Neural cell (in vitro differentiated cells): ENCODE results near the gene COPA. TPM values are rescaled to one million over a fixed set of nuclear protein-coding genes. Genes with fewer than 3 reads are reported as not detected.
"Not testable (repeated sequence)": the region's sequence is repeated elsewhere in the genome, so short reads cannot be mapped to it uniquely, and the experiment has no call there.

ENCODE experiments used
- H2AFZ ChIP-seq: fragments of 200-600, 300-800 bp; sonication (generic), shearing (Covaris generic); 2 replicates; pipeline ENCODE4 v1.6.0; 2014; ENCODE audit warnings: low read depth, mild to moderate bottlenecking, antibody characterized with exemption, low read length, moderate library complexity
- H3F3A ChIP-seq: fragments of 200-600 bp; shearing (Covaris generic); 2 replicates; pipeline ENCODE4 v1.6.1; 2016; ENCODE audit warnings: mild to moderate bottlenecking, moderate library complexity, mixed read lengths, antibody characterized with exemption, low read length; ENCODE audit not compliant: insufficient read depth, poor library complexity, severe bottlenecking
- H3K27ac ChIP-seq: fragments of 200-600, 300-800 bp; sonication (generic), shearing (Covaris generic); 2 replicates; pipeline ENCODE4 v1.5.1; 2014; ENCODE audit warnings: mild to moderate bottlenecking, low read length, moderate library complexity
- H3K27me3 ChIP-seq: fragments of 300-800, 200-600 bp; sonication (generic), shearing (Covaris generic); 2 replicates; pipeline ENCODE4 v1.6.0; 2014; ENCODE audit warnings: mild to moderate bottlenecking, low read depth, low read length, moderate library complexity; ENCODE audit not compliant: insufficient read depth
- H3K36me3 ChIP-seq: fragments of 300-800, 200-600 bp; sonication (generic), shearing (Covaris generic); 2 replicates; pipeline ENCODE4 v1.5.1; 2014; ENCODE audit warnings: mild to moderate bottlenecking, antibody characterized with exemption, low read length, moderate library complexity; ENCODE audit not compliant: insufficient read depth
- H3K4me2 ChIP-seq: fragments of 300-800, 200-600 bp; sonication (generic), shearing (Covaris generic); 2 replicates; pipeline ENCODE4 v1.6.0; 2014; ENCODE audit warnings: mild to moderate bottlenecking, low read length
- H3K4me3 ChIP-seq: fragments of 300-800, 200-600 bp; sonication (generic), shearing (Covaris generic); 2 replicates; pipeline ENCODE4 v1.5.1; 2014; ENCODE audit warnings: mild to moderate bottlenecking, low read length, moderate library complexity
- H3K79me2 ChIP-seq: fragments of 200-600 bp; shearing (Covaris generic); replicated peaks from 2 replicates; pipeline ENCODE4 v1.6.0; 2014; ENCODE audit warnings: mild to moderate bottlenecking, low read length, moderate library complexity; ENCODE audit not compliant: insufficient read depth
- H3K9ac ChIP-seq: fragments of 300-800, 200-600 bp; sonication (generic), shearing (Covaris generic); 2 replicates; pipeline ENCODE4 v1.6.1; 2016; ENCODE audit warnings: mild to moderate bottlenecking, low read length, mixed read lengths
- H3K9me2 ChIP-seq: fragments of 200-600 bp; shearing (Covaris generic); 2 replicates; pipeline ENCODE4 v1.6.1; 2016; ENCODE audit warnings: mild to moderate bottlenecking, low read length, mixed read lengths; ENCODE audit not compliant: insufficient read depth
- H3K9me3 ChIP-seq: fragments of 200-600, 300-800 bp; sonication (generic), shearing (Covaris generic); 2 replicates; pipeline ENCODE4 v1.6.1; 2016; ENCODE audit warnings: mild to moderate bottlenecking, mixed run types, low read length, moderate library complexity, mixed read lengths
- H4K20me1 ChIP-seq: fragments of 200-600 bp; shearing (Covaris generic); 2 replicates; pipeline ENCODE4 v1.6.1; 2016; ENCODE audit warnings: mild to moderate bottlenecking, mixed run types; ENCODE audit not compliant: insufficient read depth
- EP300 ChIP-seq: fragments of 450-650 bp; conservative IDR thresholded peaks from 2 replicates; pipeline ENCODE4 v1.6.1; 2014; ENCODE audit warnings: antibody characterized with exemption, mild to moderate bottlenecking, moderate library complexity; ENCODE audit not compliant: poor library complexity, severe bottlenecking
- EZH2 ChIP-seq: fragments of 200-600, 300-800 bp; shearing (Covaris generic), sonication (generic); IDR thresholded peaks from 2 replicates; pipeline ENCODE4 v1.6.1; 2014; ENCODE audit warnings: antibody characterized with exemption, low read length, borderline replicate concordance, mild to moderate bottlenecking; ENCODE audit not compliant: insufficient read depth, poor library complexity, severe bottlenecking
- MXI1 ChIP-seq: fragments of 450-650 bp; conservative IDR thresholded peaks from 2 replicates; pipeline ENCODE4 v1.6.1; 2014; ENCODE audit warnings: antibody characterized with exemption, mild to moderate bottlenecking; ENCODE audit not compliant: poor library complexity, severe bottlenecking
- POLR2AphosphoS5 ChIP-seq: IDR thresholded peaks from 2 replicates; pipeline ENCODE4 v1.6.1; 2012
- RAD21 ChIP-seq: fragments of 450-650 bp; conservative IDR thresholded peaks from 2 replicates; pipeline ENCODE4 v1.6.1; 2014; ENCODE audit warnings: antibody characterized with exemption, mild to moderate bottlenecking, moderate library complexity
- SMC3 ChIP-seq: fragments of 450-650 bp; conservative IDR thresholded peaks from 2 replicates; pipeline ENCODE4 v1.6.1; 2014; ENCODE audit warnings: antibody characterized with exemption, mild to moderate bottlenecking, moderate library complexity; ENCODE audit not compliant: poor library complexity
- TAF1 ChIP-seq: IDR thresholded peaks from 2 replicates; pipeline ENCODE4 v1.6.1; 2012; ENCODE audit warnings: low read depth
- polyA minus RNA-seq: library from RNA; depleted of rRNA, polyadenylated mRNA; stranded (reverse); fragments of >200 nt; gene quantifications from 2 replicates; pipeline ENCODE4 v1.2.3, GENCODE V29; 2014
- polyA plus RNA-seq: library from polyadenylated mRNA; depleted of rRNA; stranded (reverse); fragments of >200 nt; gene quantifications from 2 replicates; pipeline ENCODE4 v1.2.3, GENCODE V29; 2014
- TF ChIP-seq, protein P1 (sequence below): fragments of 450-650 bp; IDR thresholded peaks from 2 replicates; pipeline ENCODE4 v1.5.1; 2014; ENCODE audit warnings: antibody characterized with exemption, mild to moderate bottlenecking, moderate library complexity; ENCODE audit not compliant: poor library complexity, severe bottlenecking
- TF ChIP-seq, protein P2 (sequence below): IDR thresholded peaks from 2 replicates; pipeline ENCODE4 v1.6.1; 2012; ENCODE audit warnings: borderline replicate concordance

The COPA gene
- polyA plus RNA-seq (75.0 and 75.6 TPM in 2 replicates), polyA minus RNA-seq (146 and 150 TPM in 2 replicates)

DNA sequence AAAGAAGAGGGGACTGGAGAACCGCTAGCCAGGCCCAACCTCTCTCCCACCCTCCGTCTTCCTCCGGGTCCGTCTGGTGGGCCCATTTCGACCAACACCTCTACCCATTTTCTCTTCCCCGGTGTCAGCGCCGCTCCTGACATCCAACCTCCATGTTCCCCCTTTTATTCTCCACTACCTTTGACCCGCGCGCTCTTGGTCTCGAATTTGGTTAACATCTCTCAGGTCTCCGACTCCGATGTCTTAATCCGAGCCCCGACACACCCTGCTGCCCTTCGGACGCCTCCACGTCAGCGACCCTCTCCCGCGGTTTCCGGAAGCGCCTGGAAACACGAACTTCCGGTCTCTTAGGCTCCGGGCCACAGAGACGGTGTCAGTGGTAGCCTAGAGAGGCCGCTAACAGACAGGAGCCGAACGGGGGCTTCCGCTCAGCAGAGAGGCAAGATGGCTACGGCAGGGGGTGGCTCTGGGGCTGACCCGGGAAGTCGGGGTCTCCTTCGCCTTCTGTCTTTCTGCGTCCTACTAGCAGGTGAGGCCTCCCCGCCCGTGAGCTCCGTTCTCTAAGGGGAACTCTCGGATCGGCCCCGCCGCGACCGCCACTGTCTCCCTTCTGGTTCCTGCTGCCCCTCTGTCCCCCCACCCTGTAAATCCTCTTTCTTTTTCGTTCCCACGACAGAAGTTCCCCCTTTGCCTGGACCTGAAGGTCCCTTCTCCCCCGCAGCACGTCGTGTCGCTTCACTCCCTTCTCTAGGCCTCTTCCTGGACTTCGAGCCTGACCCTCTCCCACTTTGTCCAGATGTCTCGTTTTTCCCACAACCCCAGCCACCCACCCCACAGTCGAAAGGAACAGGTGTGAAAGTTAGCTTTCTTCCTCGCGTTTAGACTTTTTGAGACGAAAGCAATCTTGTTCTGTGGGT is at the start of gene COPA, which contains the start of gene NCSTN:
Gene COPA (minus strand): TSS at position 298 of the 917 bp plus-strand sequence. CDS start 80 bp downstream, at position 218.
Gene NCSTN (plus strand): TSS at position 431 of the 917 bp plus-strand sequence. CDS start 14 bp downstream, at position 445.
- H3K27ac ChIP-seq, result peak within 1 kb of the TSS; percentile 67
- H2AFZ ChIP-seq, result peak within 1 kb of the TSS; percentile 69
- H3K9me3 ChIP-seq, result no peaks in the 10 kb centered on the region
- TF ChIP-seq, protein P1, sequence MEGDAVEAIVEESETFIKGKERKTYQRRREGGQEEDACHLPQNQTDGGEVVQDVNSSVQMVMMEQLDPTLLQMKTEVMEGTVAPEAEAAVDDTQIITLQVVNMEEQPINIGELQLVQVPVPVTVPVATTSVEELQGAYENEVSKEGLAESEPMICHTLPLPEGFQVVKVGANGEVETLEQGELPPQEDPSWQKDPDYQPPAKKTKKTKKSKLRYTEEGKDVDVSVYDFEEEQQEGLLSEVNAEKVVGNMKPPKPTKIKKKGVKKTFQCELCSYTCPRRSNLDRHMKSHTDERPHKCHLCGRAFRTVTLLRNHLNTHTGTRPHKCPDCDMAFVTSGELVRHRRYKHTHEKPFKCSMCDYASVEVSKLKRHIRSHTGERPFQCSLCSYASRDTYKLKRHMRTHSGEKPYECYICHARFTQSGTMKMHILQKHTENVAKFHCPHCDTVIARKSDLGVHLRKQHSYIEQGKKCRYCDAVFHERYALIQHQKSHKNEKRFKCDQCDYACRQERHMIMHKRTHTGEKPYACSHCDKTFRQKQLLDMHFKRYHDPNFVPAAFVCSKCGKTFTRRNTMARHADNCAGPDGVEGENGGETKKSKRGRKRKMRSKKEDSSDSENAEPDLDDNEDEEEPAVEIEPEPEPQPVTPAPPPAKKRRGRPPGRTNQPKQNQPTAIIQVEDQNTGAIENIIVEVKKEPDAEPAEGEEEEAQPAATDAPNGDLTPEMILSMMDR, result peak; percentile 23
- peak; percentile 44 for TF ChIP-seq RAD21
- peak; percentile 94 for TF ChIP-seq POLR2AphosphoS5
- TF ChIP-seq MXI1, result peak; percentile 75
- peak; percentile 43 for TF ChIP-seq SMC3
- TF ChIP-seq TAF1, result peak; percentile 77
- no peak for TF ChIP-seq EZH2
- peak; percentile 35 for TF ChIP-seq EP300
- TF ChIP-seq, protein P2, sequence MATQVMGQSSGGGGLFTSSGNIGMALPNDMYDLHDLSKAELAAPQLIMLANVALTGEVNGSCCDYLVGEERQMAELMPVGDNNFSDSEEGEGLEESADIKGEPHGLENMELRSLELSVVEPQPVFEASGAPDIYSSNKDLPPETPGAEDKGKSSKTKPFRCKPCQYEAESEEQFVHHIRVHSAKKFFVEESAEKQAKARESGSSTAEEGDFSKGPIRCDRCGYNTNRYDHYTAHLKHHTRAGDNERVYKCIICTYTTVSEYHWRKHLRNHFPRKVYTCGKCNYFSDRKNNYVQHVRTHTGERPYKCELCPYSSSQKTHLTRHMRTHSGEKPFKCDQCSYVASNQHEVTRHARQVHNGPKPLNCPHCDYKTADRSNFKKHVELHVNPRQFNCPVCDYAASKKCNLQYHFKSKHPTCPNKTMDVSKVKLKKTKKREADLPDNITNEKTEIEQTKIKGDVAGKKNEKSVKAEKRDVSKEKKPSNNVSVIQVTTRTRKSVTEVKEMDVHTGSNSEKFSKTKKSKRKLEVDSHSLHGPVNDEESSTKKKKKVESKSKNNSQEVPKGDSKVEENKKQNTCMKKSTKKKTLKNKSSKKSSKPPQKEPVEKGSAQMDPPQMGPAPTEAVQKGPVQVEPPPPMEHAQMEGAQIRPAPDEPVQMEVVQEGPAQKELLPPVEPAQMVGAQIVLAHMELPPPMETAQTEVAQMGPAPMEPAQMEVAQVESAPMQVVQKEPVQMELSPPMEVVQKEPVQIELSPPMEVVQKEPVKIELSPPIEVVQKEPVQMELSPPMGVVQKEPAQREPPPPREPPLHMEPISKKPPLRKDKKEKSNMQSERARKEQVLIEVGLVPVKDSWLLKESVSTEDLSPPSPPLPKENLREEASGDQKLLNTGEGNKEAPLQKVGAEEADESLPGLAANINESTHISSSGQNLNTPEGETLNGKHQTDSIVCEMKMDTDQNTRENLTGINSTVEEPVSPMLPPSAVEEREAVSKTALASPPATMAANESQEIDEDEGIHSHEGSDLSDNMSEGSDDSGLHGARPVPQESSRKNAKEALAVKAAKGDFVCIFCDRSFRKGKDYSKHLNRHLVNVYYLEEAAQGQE, result peak; percentile 76
- H4K20me1 ChIP-seq, result no peaks in the 10 kb centered on the region
- peaks cover 5% of the 10 kb centered on the region for H3K36me3 ChIP-seq
- peak within 1 kb of the TSS; percentile 81 for H3K4me3 ChIP-seq
- H3K9me2 ChIP-seq, result no peaks in the 10 kb centered on the region
- no peaks in the 10 kb centered on the region for H3K27me3 ChIP-seq
- H3K4me2 ChIP-seq, result peak within 1 kb of the TSS; percentile 91
- H3K79me2 ChIP-seq, result peaks cover 67% of the 10 kb centered on the region
- H3K9ac ChIP-seq, result peak within 1 kb of the TSS; percentile 91
- H3F3A ChIP-seq, result no peaks in the 10 kb centered on the region

DNA sequence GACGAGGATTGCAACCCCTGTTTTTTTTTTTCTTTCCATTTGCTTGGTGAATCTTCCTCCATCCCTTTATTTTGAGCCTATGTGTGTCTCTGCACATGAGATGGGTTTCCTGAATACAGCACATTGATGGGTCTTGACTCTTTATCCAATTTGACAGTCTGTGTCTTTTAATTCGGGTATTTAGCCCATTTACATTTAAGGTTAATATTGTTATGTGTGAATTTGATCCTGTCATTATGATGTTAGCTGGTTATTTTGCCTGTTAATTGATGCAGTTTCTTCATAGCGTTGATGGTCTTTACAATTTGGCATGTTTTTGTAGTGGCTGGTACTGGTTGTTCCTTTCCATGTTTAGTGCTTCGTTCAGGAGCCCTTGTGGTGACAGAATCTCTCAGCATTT is 45.4 kb upstream of the COPA start:
- not testable (repeated sequence) for H3K27ac ChIP-seq, H3K27me3 ChIP-seq, H3K4me2 ChIP-seq, H3K9me2 ChIP-seq, H3K9ac ChIP-seq, H3K9me3 ChIP-seq, H3K36me3 ChIP-seq, H3K79me2 ChIP-seq, H4K20me1 ChIP-seq, H3F3A ChIP-seq, H2AFZ ChIP-seq, H3K4me3 ChIP-seq

- not testable (repeated sequence) for H3K27me3 ChIP-seq, H3K4me2 ChIP-seq, H3K9ac ChIP-seq, H4K20me1 ChIP-seq, H3K9me2 ChIP-seq, H3K27ac ChIP-seq, H3K79me2 ChIP-seq, H3F3A ChIP-seq, H3K36me3 ChIP-seq, H2AFZ ChIP-seq, H3K4me3 ChIP-seq, H3K9me3 ChIP-seq
Measured at GRCh38 chr1:160384812-160385211, 41.8 kb upstream of the COPA start.
